Fibroblast of lung (primary cell): ENCODE measurements around the gene TMC1.

Source experiments
- CTCF ChIP-seq, 2 donors: IDR thresholded peaks in 1 of 2; conservative IDR thresholded peaks in 1 of 2; 1 replicate in 1 of 2; 2 replicates in 1 of 2; pipeline ENCODE4 v1.5.1; 2011 to 2012; ENCODE audit warnings: low read length in 2 of 2, control low read depth in 1 of 2, inconsistent platforms in 1 of 2, low read depth in 1 of 2, mild to moderate bottlenecking in 1 of 2
- EZH2 ChIP-seq: IDR thresholded peaks from 2 replicates; pipeline ENCODE4 v1.5.1; 2012; ENCODE audit warnings: low read length, control low read depth, mild to moderate bottlenecking; ENCODE audit errors: missing control alignments

GRCh38 chr9:72509635-72510034 lies 11.8 kb upstream of the TMC1 start:
- TF ChIP-seq EZH2 (no peak), CTCF (conservative IDR thresholded peaks at IDR 0.05 in 1 of 2, IDR thresholded peaks at IDR 0.05 in 1 of 2; ENCODE audit: low read depth in 1 of 2, low read length in 2 of 2) (no peak)
